ENCODE measurements around the gene RNF186.

DNA sequence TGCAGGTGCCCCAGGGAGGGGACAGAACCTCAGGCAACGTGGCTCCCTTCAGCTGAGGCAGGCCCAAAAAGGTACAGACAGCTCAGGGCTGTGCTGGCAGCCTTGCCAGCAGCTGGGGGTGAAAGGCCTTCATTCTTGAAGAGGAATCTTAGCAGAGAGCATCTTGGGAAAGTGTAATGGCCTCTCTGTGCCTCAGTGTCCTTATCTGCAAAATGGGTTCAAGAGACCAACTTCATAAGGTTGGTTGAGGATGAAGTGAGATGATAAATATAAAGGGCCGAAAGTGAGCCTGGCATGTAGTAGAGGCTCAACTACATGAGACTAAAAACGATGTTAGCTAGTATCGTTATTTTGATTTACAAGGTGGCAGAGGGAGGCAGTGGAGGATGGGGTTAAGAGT is 41.6 kb downstream of the RNF186 start:
- TF ChIP-seq CTCF (IDR thresholded peaks at IDR 0.05; ENCODE audit: low read length) (no peak), EZH2phosphoT487 (IDR thresholded peaks at IDR 0.05; ENCODE audit: low read length) (no peak)
